Measurements from ENCODE around the gene OR2F1.

DNA sequence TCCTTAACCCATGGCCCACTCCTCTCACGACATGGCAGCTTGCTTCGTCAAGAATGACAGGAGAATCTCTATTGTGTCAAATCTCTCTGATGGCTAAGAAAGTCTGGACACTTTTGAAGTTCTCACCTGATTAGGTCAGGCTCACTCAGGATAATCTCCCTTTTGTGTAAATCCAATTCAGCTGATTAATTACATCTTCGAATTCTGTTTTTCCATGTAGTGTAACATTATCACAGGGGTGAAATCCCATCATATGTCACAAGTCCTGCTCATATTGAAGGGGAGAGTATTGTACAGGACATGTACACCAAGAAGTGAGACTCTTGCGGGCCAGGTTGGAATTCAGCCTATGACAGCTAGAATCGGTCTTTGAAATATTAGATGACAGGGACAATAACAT, 29.3 kb downstream of the OR2F1 start:
- TF ChIP-seq POLR2AphosphoS5 (IDR thresholded peaks at IDR 0.05; ENCODE audit: low read depth, low read length): no peak
- no peak for TF ChIP-seq CTCF (IDR thresholded peaks at IDR 0.05 in 2 of 3, conservative IDR thresholded peaks at IDR 0.05 in 1 of 3; ENCODE audit: borderline replicate concordance in 1 of 3, insufficient read depth in 1 of 3, low read depth in 2 of 3, low read length in 2 of 3)
- TF ChIP-seq CBX3 (IDR thresholded peaks at IDR 0.05; ENCODE audit: low read depth): no peak
- TF ChIP-seq JUND (IDR thresholded peaks at IDR 0.05): no peak
- no peak for TF ChIP-seq RAD21 (IDR thresholded peaks at IDR 0.05; ENCODE audit: low read depth)
- no peak for TF ChIP-seq CEBPB (IDR thresholded peaks at IDR 0.05; ENCODE audit: low read depth)
- no peak for TF ChIP-seq EZH2 (IDR thresholded peaks at IDR 0.05)
- no peak for TF ChIP-seq POLR2A (IDR thresholded peaks at IDR 0.05; ENCODE audit: borderline replicate concordance, extremely low read depth, insufficient read depth, insufficient read length)
- TF ChIP-seq YY1 (IDR thresholded peaks at IDR 0.05; ENCODE audit: extremely low read depth, insufficient replicate concordance, low read depth, low read length): no peak
- TF ChIP-seq REST (IDR thresholded peaks at IDR 0.05; ENCODE audit: low read depth): no peak
- TF ChIP-seq SIN3A (IDR thresholded peaks at IDR 0.05; ENCODE audit: low read depth): no peak
- no peak for TF ChIP-seq MAX (IDR thresholded peaks at IDR 0.05)
